GM12878 (cell line): Measurements from ENCODE around the gene SLC37A2. TPM values are rescaled to one million over a fixed set of nuclear protein-coding genes. Genes with fewer than 3 reads are reported as not detected.

Source experiments
- ATAC-seq: fragments of 200-7000 bp; cut with Tn5 transposase; 3 replicates; pipeline ENCODE4 v1.9.1; 2020; ENCODE audit warnings: mild to moderate bottlenecking, moderate library complexity
- BruUV-seq: library from RNA; stranded (reverse); fragments of 400-500 nt; replicated peaks from 2 replicates; lab custom pipeline; 2021; lab: Mats Ljungman, UMichigan
- CTCF ChIA-PET: fragments of 300-600 bp; sonication (Branson Sonifier 250); formaldehyde crosslinking; extraction: SDS; loops from one replicate; lab custom pipeline; 2021; ENCODE audit warnings: inconsistent platforms; lab: Yijun Ruan, JAX
- POLR2A ChIA-PET: fragments of 350-600 bp; formaldehyde crosslinking; extraction: SDS; loops from one replicate; lab custom pipeline; 2021; ENCODE audit warnings: inconsistent platforms; lab: Charles Lee
- RAD21 ChIA-PET: fragments of 300-600 bp; sonication (Branson Sonifier 250); formaldehyde crosslinking; loops from one replicate; lab custom pipeline; 2023; ENCODE audit warnings: antibody characterized with exemption; ENCODE audit not compliant: unreplicated experiment; lab: Charles Lee
- SMC1A ChIA-PET: fragments of 300-600 bp; sonication (Branson Sonifier 250); formaldehyde crosslinking; loops from one replicate; lab custom pipeline; 2023; ENCODE audit not compliant: unreplicated experiment, uncharacterized antibody; lab: Charles Lee
- DNase-seq: peaks from one replicate; pipeline ENCODE4 v3.0.0-alpha.2; 2011; ENCODE audit warnings: low read depth, low spot score
- FAIRE-seq: peaks from 3 replicates; lab custom pipeline; 2011; peaks lifted over from hg19 to GRCh38; lab: Jason Lieb, UNC
- H2AFZ ChIP-seq: 2 replicates; pipeline ENCODE4 v1.6.0; 2011; ENCODE audit warnings: low read depth, low read length, control low read depth; ENCODE audit not compliant: control insufficient read depth
- H3K27ac ChIP-seq: 2 replicates; pipeline ENCODE4 v1.5.1; 2011; ENCODE audit warnings: control low read depth; ENCODE audit not compliant: control insufficient read depth, insufficient read depth
- H3K27me3 ChIP-seq, 2 experiments: replicated peaks in 1 of 2; 2 replicates each; pipeline versions ENCODE4 v1.6.0 to v1.6.1; 2011; ENCODE audit warnings: low read length in 1 of 2; ENCODE audit not compliant: control insufficient read depth in 2 of 2, insufficient read depth in 2 of 2
- H3K36me3 ChIP-seq, 2 experiments: 2 replicates each; pipeline ENCODE4 v1.5.1; 2011; ENCODE audit warnings: low read length in 1 of 2; ENCODE audit not compliant: control insufficient read depth in 2 of 2, insufficient read depth in 2 of 2
- H3K4me1 ChIP-seq: 2 replicates; pipeline ENCODE4 v1.6.1; 2011; ENCODE audit warnings: mild to moderate bottlenecking, low read length, moderate library complexity, mixed read lengths; ENCODE audit not compliant: control insufficient read depth, insufficient read depth
- H3K4me2 ChIP-seq: 2 replicates; pipeline ENCODE4 v1.6.0; 2011; ENCODE audit warnings: control low read depth; ENCODE audit not compliant: control insufficient read depth, insufficient read depth
- H3K4me3 ChIP-seq: fragments of 200-600 bp; sonication (generic); 2 replicates; pipeline ENCODE4 v1.5.1; 2016
- H3K79me2 ChIP-seq: 2 replicates; pipeline ENCODE4 v1.6.0; 2011; ENCODE audit warnings: low read length; ENCODE audit not compliant: control insufficient read depth, insufficient read depth
- H3K9ac ChIP-seq: 2 replicates; pipeline ENCODE4 v1.8.0; 2011; ENCODE audit warnings: low read length, control low read depth, mixed read lengths; ENCODE audit not compliant: control insufficient read depth, insufficient read depth
- H3K9me3 ChIP-seq: replicated peaks from 3 replicates; pipeline ENCODE4 v1.5.1; 2011; ENCODE audit warnings: mild to moderate bottlenecking, low read length; ENCODE audit not compliant: control insufficient read depth, insufficient read depth
- H4K20me1 ChIP-seq: 2 replicates; pipeline ENCODE4 v1.6.0; 2011; ENCODE audit not compliant: control insufficient read depth, insufficient read depth
- CHD4 ChIP-seq: fragments of 200-600 bp; sonication (generic); IDR thresholded peaks from 2 replicates; pipeline ENCODE4 v1.6.1; 2016; ENCODE audit warnings: mild to moderate bottlenecking
- ELK1 ChIP-seq: IDR thresholded peaks from 2 replicates; pipeline ENCODE4 v1.6.1; 2012; ENCODE audit warnings: low read depth, low read length, improper control_type of control experiment
- FOS ChIP-seq: IDR thresholded peaks from 3 replicates; pipeline ENCODE4 v1.6.1; 2011; ENCODE audit warnings: borderline replicate concordance; ENCODE audit not compliant: insufficient read length; ENCODE audit errors: extremely low read depth
- GABPA ChIP-seq: IDR thresholded peaks from 2 replicates; pipeline ENCODE4 v1.6.1; 2014; ENCODE audit warnings: antibody characterized with exemption, low read depth, mild to moderate bottlenecking, inconsistent platforms
- IKZF2 ChIP-seq, 2 experiments: fragments of 450-650 bp; IDR thresholded peaks; 2 replicates each; pipeline ENCODE4 v1.6.1; 2017; ENCODE audit warnings: mild to moderate bottlenecking in 2 of 2, moderate library complexity in 2 of 2
- KLF5 ChIP-seq: fragments of 450-650 bp; IDR thresholded peaks from 2 replicates; pipeline ENCODE4 v1.6.1; 2014; ENCODE audit warnings: mild to moderate bottlenecking; ENCODE audit not compliant: partially characterized antibody
- MLLT1 ChIP-seq: fragments of 450-650 bp; IDR thresholded peaks from 2 replicates; pipeline ENCODE4 v1.6.1; 2016; ENCODE audit warnings: mild to moderate bottlenecking
- RELB ChIP-seq: fragments of 450-650 bp; IDR thresholded peaks from 2 replicates; pipeline ENCODE4 v1.6.1; 2017; ENCODE audit warnings: low read depth, mild to moderate bottlenecking, moderate library complexity
- REST ChIP-seq: IDR thresholded peaks from 2 replicates; pipeline ENCODE4 v1.6.1; 2012; ENCODE audit warnings: mild to moderate bottlenecking, low read depth, low read length
- SMAD1 ChIP-seq: fragments of 450-650 bp; IDR thresholded peaks from 2 replicates; pipeline ENCODE4 v1.6.1; 2018; ENCODE audit warnings: mild to moderate bottlenecking, low read depth; ENCODE audit not compliant: partially characterized antibody
- SREBF1 ChIP-seq: IDR thresholded peaks from 2 replicates; pipeline ENCODE4 v1.6.1; 2012; ENCODE audit warnings: mild to moderate bottlenecking, low read length
- WRNIP1 ChIP-seq: IDR thresholded peaks from 2 replicates; pipeline ENCODE4 v1.6.1; 2011; ENCODE audit warnings: low read depth, low read length, improper control_type of control experiment, borderline replicate concordance
- WGBS: methylation state at CpG from one replicate; pipeline ENCODE4 v1.1.6; 2016; ENCODE audit warnings: low lambda C conversion rate; ENCODE audit not compliant: insufficient replicate concordance, insufficient coverage; ENCODE audit errors: missing lambda C conversion rate; 5-methylcytosine and 5-hydroxymethylcytosine counted together
- in situ Hi-C: fragments of 300-500 bp; cut with MboI; formaldehyde crosslinking; loops from 9 replicates; pipeline ENCODE4 v1.14.3; 2018; ENCODE audit warnings: mixed read lengths
- intact Hi-C: fragments of 100-400 bp; cut with micrococcal nuclease; formaldehyde crosslinking; loops from one replicate; pipeline ENCODE4 v1.14.2; 2022; ENCODE audit not compliant: unreplicated experiment
- polyA plus RNA-seq, 11 experiments: library from polyadenylated mRNA; depleted of rRNA in 4 of 11; unstranded in 6 of 11; stranded (reverse) in 5 of 11; fragments of >200 nt; fragmentation: Nextera tagmentation in 4 of 11; fragmentation: Illumina TruSeq in 1 of 11; extraction: Ambion mirVana in 4 of 11; extraction: Trizol in 1 of 11; gene quantifications; 1 replicate in 1 of 11; 2 replicates in 10 of 11; pipeline versions ENCODE4 v1.2.1 to v1.2.3, GENCODE V29; 2011 to 2016; ENCODE audit warnings: inconsistent platforms in 2 of 11, missing spikeins in 2 of 11, low read depth in 1 of 11
- total RNA-seq, 4 experiments: library from RNA; depleted of rRNA in 3 of 4; stranded (reverse); fragments of >200 nt in 3 of 4; fragmentation: Illumina TruSeq in 1 of 4; extraction: Trizol in 1 of 4; gene quantifications; 2 replicates each; pipeline versions ENCODE4 v1.2.1 to v1.2.3, GENCODE V29; 2013 to 2021

The SLC37A2 gene
- total and polyA plus RNA-seq, 10 of the 15 experiments (the other 5 are each of a cell fraction or from before 2014, with no cell fraction given): 0.26 to 9.8 (median 2.0) TPM

- Histone ChIP-seq H3K4me1 (peaks cover 4% of the 10 kb centered on the region; the same call in 1 of the 2 replicates), H3K36me3 (no peaks in the 10 kb centered on the region), H4K20me1 (no peaks in the 10 kb centered on the region), H3K9ac (peak overlapping the region; percentile 62), H3K27me3 (no peaks in the 10 kb centered on the region; a peak in 1 of 4 replicates), H3K27ac (no peak overlapping the region), H3K79me2 (no peaks in the 10 kb centered on the region), H3K4me3 (peak overlapping the region; percentile 77), H2AFZ (peak overlapping the region; percentile 73), H3K9me3 (no peaks in the 10 kb centered on the region), H3K4me2 (peak overlapping the region; percentile 93)
- intact Hi-C loops: loop anchor here (1.0 to 5.0 kb wide), 3 partner anchors 9 to 105 kb away; no protein-coding TSS in a partner anchor
- TF ChIP-seq CHD4 (no peak), RELB (0 out of 2 replicates have a peak, but pooled peaks have one; percentile 20), WRNIP1 (no peak), FOS (no peak), SREBF1 (no peak), ELK1 (no peak), GABPA (no peak), REST (no peak), MLLT1 (peak; percentile 52; the same call in 1 of the 2 replicates), SMAD1 (no peak), KLF5 (no peak), IKZF2 (IDR thresholded peaks at IDR 0.05) (0 out of 4 replicates have a peak, but pooled peaks of 1 of the 2 experiments have one; percentile 7)
- 19% methylated on average over 19 of the region's 38 CpGs for WGBS
- ChIA-PET SMC1A (interaction anchor here (0.9 to 3.0 kb wide), 9 partner anchors 10 to 110 kb away, joined by 3 to 36 read pairs (median 6); partner anchors contain the start of genes CCDC15 and TMEM218), CTCF (interaction anchor here (0.9 to 2.1 kb wide), 10 partner anchors 9 to 292 kb away, joined by 3 to 20 read pairs (median 6); partner anchors contain the start of gene TMEM218), POLR2A (interaction anchor here (1.0 to 2.1 kb wide), 6 partner anchors 9 to 110 kb away, joined by 3 to 42 read pairs (median 8); partner anchors contain the start of genes CCDC15 and TMEM218), RAD21 (interaction anchor here (1.2 to 2.7 kb wide), 6 partner anchors 9 to 79 kb away, joined by 3 to 44 read pairs (median 6); partner anchors contain the start of gene TMEM218)
- BruUV-seq: no TSS peak
- FAIRE-seq (no peak), DNase-seq (no peak), ATAC-seq (peak; percentile 47)
- in situ Hi-C loops: no loop called here
These were observed 431 bp downstream of the SLC37A2 start for GRCh38 chr11:125063429-125064043.
